ENCODE data around the gene LARP4B. TPM values are rescaled to one million over a fixed set of nuclear protein-coding genes. Genes with fewer than 3 reads are reported as not detected.

Gene LARP4B
- total RNA-seq, 1 experiment from 2014 or later, result 24.3 TPM

DNA sequence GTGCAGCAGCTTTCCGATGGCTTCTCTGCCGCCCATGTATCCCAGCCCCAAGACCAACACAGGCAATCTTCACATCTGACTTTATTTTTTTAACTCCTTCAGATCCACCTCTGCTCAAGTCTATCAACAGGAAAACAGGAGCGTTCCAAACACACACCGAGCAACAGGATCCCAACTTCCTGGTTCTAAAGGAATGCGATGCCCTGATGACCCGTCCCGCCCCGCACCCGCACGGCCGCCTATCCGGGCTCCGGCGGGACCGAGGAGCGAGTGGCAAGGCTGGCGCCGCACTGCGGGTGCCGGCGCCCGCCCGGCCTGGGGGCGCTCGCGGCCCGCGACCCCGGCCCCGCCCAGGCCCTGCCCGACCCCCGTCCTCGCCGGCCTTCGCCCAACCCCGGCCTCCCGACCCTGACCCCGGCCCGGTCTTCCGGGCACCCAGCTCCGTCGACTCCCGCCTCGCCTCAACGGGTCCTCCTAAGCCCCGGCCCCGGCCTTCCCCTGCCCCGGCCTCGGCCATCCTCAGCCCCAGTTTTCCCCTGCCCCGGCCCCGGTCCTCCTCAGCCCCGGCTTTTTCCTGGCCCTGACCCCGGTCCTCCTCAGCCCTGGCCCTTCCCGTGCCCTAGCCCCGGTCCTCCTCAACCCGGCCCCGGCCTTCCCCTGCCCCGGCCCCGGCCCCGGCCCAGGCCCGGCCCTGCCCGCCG, 730 bp downstream of the LARP4B start:
- in situ Hi-C loops (cut with HindIII; ENCODE audit: low sequenced_read_pairs), result no loop called here
- DNase-seq (ENCODE audit: low spot score), result no peak

DNA sequence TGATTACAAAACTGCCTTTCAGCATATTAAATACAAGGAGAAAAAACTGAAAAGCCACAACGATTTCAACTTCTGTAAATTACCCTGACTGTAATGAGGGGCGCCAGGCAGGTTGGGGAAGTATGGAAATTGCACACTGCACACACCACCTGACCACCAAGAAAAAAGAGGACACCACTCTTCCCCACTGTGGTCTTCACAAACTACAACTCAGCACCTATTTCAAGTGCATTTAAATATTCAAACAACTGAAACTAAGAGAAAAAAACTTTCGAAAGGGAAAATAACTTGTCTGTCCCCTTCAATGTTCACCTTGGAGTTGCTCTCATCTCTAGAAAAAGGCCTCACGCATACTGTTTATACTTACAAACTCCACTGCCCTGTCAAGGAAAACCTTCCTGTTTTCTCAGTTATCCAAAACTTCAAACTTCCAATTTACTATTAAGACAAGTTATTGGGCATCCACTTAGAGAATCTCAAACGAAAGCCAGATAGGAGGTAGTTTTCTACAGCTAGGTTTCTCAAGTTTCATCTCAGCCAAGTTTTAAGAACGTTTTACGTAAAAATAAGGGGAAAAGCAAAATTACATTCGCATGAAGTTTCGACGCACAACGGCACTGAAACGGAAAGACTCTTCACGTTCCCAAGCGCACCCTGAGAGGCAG, 1.4 kb downstream of the LARP4B start:
- in situ Hi-C loops (cut with HindIII; ENCODE audit: low sequenced_read_pairs), result no loop called here
- DNase-seq (ENCODE audit: low spot score), result no peak

DNA sequence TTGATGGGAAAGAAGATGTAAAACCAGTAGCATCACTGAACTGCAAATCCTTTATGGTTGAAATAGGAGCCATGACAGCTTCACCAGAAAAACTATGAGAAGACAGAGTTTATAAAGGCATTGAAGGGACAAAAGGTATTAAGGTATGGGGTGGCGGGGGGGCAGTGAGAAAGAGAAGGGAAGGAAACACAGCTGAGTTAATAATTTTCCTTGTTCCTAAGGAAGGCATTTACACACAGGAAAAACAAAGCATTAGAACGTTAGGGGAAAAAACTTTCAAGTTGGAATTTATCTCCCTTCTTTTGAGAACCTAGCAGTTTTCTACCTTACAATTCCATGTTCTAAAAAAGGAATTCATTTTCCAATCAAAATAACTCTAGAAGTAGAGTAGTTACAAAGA, 4.4 kb downstream of the LARP4B start:
- in situ Hi-C loops (cut with HindIII; ENCODE audit: low sequenced_read_pairs), result no loop called here
- DNase-seq (ENCODE audit: low spot score), result no peak

DNA sequence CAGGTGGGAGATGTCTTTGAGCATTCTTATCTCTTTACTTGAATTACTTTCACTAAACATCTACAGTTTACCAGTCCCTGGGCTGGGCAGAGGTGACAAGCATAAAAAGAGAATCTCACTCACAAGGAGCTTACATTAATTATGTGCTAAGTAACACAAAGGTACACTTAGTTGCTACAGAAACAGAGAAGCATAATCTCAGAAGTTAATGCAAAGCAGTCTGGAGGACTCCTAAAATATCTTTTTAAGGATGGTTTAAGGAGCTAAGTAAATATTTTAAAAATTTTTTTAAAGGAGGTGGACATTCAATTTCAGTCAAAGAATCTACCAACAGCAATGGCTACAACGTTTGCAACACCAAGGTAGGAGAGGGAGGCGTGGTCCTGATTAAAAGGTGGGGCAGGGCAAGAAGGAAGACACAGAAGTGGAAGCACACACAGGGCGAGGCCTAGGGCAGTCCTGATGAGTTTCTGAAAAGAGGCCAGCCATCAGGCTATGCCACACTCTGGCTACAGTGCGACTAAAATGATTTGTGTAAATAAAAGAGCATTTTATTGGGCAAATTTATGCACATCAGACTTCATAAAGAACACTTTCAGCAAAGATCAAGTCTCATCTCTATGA, 5.3 kb downstream of the LARP4B start:
- DNase-seq (ENCODE audit: low spot score), result no peak
- in situ Hi-C loops (cut with HindIII; ENCODE audit: low sequenced_read_pairs), result no loop called here

DNA sequence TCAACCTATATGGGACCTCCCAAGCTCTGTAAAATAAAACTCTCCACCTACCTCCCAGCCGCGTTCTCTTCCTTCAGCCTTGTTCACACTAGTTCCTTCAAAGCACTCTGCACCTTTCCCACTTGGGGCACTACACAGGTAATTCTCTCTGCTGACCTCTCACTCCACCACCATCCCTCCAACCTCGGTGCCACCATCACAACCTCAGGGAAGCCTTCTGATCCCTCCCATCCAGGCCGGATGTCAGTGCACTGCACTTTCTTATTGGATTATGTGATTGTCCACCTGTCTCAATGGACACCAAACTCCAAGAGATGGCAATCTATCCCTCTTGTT, 7.0 kb downstream of the LARP4B start:
- no peak for DNase-seq (ENCODE audit: low spot score)
- in situ Hi-C loops (cut with HindIII; ENCODE audit: low sequenced_read_pairs), result no loop called here

DNA sequence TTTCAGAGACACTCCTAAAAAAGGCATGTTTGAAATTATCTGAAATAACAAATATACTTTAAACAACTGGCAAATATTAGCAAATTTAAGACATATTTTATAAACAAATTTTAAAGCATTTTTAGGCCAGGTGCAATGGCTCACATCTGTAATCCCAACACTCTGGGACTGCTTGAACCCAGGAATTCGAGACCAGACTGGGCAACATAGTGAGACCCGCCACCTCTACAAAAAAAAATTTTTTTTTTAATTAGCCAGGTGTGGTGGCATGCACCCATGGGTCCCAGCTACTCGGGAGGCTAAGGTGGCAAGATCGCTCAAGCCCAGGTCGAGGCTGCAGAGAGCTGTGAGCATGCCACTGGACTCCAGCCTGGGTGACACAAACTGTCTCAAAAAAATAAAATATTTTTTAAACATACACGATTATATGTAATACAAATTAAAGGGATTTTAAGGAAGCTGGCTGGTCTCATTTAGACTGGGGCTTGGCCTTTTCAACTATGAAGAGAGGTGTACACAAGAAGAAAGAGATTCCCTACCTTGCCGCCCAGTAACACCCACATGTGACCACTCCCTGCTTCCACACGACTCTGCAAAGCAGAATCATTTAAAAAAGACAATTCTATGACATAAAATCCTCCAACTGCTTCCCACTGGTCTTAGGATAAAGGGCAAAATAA, 7.5 kb downstream of the LARP4B start:
- no peak for DNase-seq (ENCODE audit: low spot score)
- in situ Hi-C loops (cut with HindIII; ENCODE audit: low sequenced_read_pairs), result no loop called here

DNA sequence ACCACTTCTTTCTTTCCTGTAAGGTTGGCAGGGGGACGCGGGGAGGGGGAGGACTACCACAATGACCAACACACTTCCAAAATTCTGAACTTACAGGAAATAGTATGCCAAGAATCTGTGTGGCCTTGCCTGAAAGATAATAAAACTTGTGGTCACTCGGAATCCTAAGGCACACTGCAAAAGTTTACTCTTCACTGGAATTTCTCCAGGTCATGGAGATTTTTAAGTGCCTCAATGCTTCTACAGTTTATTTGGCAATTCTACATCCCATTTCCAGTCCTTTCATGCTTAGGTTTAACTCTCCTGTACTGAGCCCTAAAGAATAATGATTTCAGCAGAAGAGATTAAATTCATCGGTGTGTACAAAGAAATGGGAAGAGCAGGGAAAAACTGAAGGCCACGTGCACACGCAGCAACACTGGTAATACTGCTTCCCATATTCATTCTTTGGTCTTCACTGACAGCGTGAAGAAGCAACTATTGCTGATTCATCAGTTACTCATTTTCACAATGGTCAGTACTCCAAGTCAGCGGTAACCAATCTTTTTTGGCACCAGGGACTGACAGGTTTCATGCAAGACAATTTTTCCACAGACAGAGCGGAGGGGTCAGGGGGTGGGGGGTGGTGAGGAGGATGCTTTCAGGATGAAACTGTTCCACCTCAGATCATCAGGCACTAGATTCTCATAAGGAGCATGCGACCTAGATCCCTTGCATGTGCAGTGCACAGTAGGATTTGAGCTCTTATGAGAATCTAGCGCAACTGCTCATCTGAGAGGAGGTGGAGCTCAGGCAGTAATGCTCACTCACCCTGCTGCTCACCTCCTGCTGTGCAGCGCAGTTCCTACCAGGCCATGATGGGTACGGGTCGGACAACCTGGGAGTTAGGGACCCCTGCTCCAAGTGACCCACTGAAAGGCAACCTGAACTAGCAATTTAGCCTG, 9.8 kb downstream of the LARP4B start:
- no peak for DNase-seq (ENCODE audit: low spot score)
- in situ Hi-C loops (cut with HindIII; ENCODE audit: low sequenced_read_pairs), result no loop called here

DNA sequence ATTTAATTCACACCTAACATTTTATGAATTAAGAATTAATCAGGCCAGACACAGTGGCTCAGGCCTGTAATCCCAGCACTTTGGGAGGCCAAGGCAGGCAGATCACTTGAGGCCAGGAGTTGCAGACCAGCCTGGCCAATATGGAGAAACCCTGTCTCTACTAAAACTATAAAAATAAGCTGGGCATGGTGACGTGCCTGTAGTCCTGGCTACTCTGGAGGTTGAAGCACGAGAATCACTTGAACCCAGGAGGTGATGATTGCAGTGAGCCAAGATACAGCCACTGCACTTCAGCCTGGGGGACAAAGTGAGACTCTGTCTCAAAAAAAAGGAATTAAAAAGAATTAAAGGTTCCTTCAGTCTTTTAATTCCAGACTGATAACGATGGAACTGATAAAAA, 11.1 kb downstream of the LARP4B start:
- DNase-seq (ENCODE audit: low spot score), result no peak
- in situ Hi-C loops (cut with HindIII; ENCODE audit: low sequenced_read_pairs), result no loop called here

DNA sequence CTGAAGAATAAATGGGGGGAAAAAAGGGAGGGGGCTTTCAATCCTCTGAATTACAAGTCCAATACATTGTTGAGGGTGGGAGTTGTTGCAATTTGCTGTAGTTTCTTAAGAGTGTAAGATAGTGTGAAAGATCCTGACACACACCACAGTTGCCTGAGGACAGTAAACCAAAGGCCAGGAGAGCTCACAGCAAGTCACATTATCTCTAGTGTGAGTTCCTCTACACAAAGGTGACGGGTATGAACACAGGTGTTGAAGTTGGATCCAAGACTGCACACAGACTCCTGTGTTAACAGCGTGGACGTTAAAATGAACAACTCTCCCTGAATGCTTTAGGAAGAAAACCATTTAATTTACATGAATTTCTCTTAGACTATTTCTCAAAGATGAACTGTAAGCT, 12.0 kb downstream of the LARP4B start:
- in situ Hi-C loops (cut with HindIII; ENCODE audit: low sequenced_read_pairs), result no loop called here
- DNase-seq (ENCODE audit: low spot score), result no peak

DNA sequence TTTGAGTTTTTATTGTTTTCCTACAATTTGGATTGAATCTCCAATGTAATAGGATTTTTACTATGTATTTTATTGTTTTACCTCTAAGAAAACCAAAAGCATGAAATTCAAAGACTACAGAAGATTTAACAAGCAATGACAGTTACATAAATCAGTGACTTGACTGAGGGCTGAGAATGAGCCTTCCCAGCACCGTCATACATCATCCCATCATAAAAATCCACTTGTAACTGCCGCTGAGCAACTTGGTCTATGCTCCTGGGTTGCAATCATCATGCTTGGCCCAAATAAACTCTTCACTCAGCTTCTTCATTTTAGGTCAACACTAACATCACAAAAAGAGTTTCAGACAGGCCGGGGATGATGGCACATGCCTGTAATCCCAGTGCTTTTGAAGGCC, 13.5 kb downstream of the LARP4B start:
- DNase-seq (ENCODE audit: low spot score), result no peak
- in situ Hi-C loops (cut with HindIII; ENCODE audit: low sequenced_read_pairs), result no loop called here

DNA sequence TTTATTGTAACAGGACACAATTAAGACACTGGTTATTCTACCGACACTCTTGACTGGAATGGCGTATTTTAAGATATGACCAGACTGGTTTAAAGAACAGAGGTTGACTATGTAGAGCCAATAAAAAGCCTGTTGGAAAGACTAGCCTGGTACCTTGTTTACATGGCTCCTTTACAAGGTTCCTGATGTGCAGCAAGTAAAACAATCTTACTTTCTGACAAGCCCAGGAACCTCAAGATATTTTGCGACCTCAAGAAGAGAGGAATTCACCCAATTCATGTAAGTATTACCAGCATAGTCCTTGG, 14.1 kb downstream of the LARP4B start:
- DNase-seq (ENCODE audit: low spot score), result no peak
- in situ Hi-C loops (cut with HindIII; ENCODE audit: low sequenced_read_pairs), result no loop called here

DNA sequence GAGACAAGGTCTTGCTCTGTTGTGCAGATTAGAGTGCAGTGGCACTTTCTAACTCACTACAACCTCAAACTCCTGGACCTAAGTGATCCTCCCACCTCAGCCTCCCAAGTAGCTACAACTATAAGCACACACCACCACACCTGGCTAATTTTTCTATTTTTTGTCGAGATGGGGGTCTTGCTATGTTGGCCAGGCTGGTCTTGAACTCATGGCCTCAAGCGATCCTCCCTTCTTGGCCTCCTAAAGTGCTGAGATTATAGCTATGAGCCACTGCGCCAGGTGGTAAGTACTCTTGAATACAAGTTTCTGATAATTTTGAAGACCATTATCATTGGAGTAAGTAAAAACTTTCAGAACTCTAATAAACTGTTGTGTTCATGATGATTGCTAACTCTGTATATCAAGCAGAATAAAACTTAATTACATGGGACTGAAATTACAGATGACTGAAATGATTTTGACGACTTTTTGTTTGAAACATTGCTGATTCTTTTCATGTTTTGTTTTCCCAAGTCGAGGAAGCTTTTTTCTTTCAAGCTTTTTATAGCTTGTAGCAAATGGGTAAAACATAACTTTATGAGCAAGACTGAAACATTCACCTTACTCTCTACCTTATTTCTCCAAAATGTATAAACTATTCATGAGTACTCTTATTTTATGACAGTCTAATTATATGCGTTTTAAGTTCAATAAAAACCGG, 14.6 kb downstream of the LARP4B start:
- in situ Hi-C loops (cut with HindIII; ENCODE audit: low sequenced_read_pairs), result no loop called here
- no peak for DNase-seq (ENCODE audit: low spot score)

DNA sequence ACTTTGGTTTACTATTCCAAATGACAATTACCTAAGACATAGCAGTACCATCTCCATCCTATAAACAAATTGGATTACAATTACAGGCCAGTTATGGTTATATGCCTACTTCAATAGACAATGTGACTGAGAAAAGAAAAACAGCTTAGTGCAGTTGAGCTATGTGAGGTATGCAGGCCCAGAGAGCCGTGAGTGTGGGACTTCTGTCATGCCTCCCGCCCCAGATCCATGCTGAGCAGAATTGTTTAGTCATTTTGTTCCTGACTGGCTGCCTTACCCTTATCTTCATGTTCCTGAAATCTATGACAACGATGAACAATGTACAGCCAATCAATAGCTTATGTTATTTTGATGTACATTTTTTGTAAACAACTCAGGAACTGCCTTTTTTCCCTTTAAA, 21.7 kb downstream of the LARP4B start:
- in situ Hi-C loops (cut with HindIII; ENCODE audit: low sequenced_read_pairs), result no loop called here
- no peak for DNase-seq (ENCODE audit: low spot score)

DNA sequence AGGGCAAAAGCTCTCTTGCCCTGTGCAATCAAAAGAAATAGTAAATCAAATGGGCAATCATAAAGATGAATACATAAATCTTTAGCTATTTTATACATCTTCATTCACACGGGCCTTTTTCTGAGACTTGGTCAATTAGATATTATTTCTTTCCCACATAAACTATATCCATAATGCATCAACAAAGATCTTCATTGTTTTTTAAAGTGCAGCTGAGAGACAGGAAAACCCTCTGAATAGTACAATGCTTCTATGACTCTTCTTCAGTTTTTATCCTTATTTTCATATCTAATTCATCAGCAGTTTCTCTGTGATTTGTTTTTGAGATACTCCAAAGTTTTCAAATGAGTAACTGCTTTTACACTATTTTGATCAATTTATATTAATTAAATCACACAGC, 25.5 kb downstream of the LARP4B start:
- in situ Hi-C loops (cut with HindIII; ENCODE audit: low sequenced_read_pairs), result no loop called here
- DNase-seq (ENCODE audit: low spot score), result no peak

DNA sequence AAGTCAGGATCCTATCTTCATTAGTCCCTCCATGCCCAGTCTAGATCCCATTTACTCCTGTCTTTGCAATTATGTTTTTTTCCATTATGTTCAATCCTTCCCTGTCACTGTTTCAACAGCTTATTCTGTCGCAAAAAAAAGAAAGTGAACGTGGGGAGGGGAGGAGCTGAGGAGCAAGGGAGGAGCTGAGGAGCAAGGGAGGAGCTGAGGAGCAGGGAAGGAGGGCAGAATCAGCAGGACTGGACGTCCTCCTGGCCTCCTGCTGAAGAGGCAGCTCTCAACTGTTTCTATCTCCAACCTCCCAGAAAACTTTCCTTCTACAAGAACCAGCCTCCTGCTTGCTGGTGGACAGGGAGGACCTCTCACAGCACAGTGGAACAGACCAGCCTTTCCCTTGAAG, 26.0 kb downstream of the LARP4B start:
- DNase-seq (ENCODE audit: low spot score), result no peak
- in situ Hi-C loops (cut with HindIII; ENCODE audit: low sequenced_read_pairs), result no loop called here

DNA sequence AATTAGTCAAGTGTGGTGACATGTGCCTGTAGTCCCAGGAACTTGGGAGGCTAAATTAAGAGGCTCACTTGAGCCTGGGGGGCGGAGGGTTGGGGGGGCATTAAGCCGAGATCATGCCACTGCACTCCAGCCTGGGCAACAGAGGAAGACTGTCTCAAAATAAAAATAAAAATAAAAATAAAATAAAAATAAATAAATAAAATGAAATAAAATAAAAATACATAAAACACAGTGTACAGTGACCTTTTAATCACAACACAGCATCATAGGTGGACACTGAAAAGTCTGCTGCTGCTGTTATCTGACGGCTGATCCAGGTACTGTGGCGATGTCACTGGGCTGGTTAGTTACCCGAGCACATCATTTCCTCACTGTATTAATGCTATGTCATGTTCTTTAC, 27.1 kb downstream of the LARP4B start:
- DNase-seq (ENCODE audit: low spot score), result no peak
- in situ Hi-C loops (cut with HindIII; ENCODE audit: low sequenced_read_pairs), result no loop called here

DNA sequence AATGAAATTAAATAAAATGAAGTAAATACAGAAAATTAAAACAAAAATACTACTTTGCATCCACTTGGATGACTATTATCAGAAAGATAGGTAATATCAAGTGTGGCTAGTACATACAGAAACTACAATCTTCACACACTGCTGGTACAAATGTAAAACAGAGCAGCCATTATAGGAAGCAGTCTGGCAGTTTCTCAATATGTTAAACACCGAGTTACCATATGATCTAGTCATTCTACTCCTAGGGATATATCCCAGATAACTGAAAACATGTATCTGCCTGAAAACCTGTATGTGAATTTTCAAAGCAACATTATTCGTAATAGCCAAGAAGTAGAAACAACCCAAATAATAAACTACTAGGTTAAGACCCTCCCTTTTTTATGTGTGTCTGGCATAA, 33.4 kb downstream of the LARP4B start:
- DNase-seq (ENCODE audit: low spot score), result no peak
- in situ Hi-C loops (cut with HindIII; ENCODE audit: low sequenced_read_pairs), result no loop called here

DNA sequence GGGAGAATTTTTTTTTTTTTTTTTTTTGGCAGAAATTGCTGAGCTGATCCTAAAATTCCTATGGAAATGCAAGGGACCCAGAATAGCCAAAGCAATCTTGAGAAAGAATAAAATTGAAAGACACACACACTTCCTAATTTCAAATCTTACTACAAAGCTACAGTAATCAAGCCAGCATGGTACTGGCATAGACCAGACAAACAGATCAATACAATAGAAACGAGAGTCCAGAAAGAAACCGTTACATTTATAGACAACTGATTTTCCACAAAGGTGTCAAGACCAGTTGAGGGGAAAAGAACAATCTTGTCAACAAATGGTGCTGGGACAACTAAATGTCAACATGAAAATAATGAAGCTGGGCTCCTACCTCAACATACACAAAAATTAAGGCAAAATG, 34.5 kb downstream of the LARP4B start:
- in situ Hi-C loops (cut with HindIII; ENCODE audit: low sequenced_read_pairs), result no loop called here
- DNase-seq (ENCODE audit: low spot score), result no peak

DNA sequence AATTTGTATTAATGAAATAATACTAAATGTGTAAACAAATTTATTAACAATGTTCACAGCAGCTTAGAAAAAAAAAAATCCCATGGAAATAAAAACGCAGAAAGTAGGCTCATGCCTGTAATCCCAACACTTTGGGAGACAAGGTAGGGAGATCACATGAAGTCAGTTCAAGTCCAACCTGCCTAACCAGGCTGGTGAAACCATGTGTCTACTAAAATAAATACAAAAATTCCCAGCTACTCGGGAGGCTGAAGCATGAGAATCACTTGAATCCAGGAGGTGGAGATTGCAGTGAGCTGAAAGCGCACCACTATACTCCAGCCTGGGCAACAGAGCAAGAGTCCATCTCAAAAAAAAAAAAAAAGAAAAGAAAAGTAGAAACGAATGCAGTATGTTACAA, 36.2 kb downstream of the LARP4B start:
- no peak for DNase-seq (ENCODE audit: low spot score)
- in situ Hi-C loops (cut with HindIII; ENCODE audit: low sequenced_read_pairs), result no loop called here

All from G401 (cell line).